ENCODE results near the gene TXNDC11. TPM values are rescaled to one million over a fixed set of nuclear protein-coding genes. Genes with fewer than 3 reads are reported as not detected.

The TXNDC11 gene
- total and polyA plus RNA-seq, 2 experiments from 2014 or later = 6.8 to 12.0 TPM

- H3K36me3 ChIP-seq (ENCODE audit: insufficient read depth) = peaks cover 15% of the 10 kb centered on the region; the same call in 1 of the 2 replicates
- H3K27me3 Mint-ChIP-seq (ENCODE audit: insufficient read depth, low read depth, poor library complexity) = peaks cover 5% of the 10 kb centered on the region
- H3K9me3 Mint-ChIP-seq = no peaks in the 10 kb centered on the region
- no peak for DNase-seq (ENCODE audit: low spot score)
- peaks cover 20% of the 10 kb centered on the region; the same call in 2 of the 3 replicates for H3K36me3 Mint-ChIP-seq (ENCODE audit: low read depth)
- peaks cover 31% of the 10 kb centered on the region for H4K20me1 ChIP-seq (replicated peaks; ENCODE audit: insufficient read depth)
- no peak overlapping the region for H3K4me3 Mint-ChIP-seq
- peaks cover 55% of the 10 kb centered on the region for H3K79me2 ChIP-seq (replicated peaks; ENCODE audit: insufficient read depth)
- H3K4me2 ChIP-seq = no peak overlapping the region
- no peaks in the 10 kb centered on the region for H3K27me3 ChIP-seq (ENCODE audit: insufficient read depth)
- H3K4me3 ChIP-seq = no peak overlapping the region
- H2AFZ ChIP-seq = no peak overlapping the region
- TF ChIP-seq POLR2AphosphoS5 (IDR thresholded peaks at IDR 0.05; ENCODE audit: low read depth) (no peak), ZNF462 (CRISPR knock-in tag; IDR thresholded peaks at IDR 0.05) (no peak), ZNF114 (CRISPR knock-in tag; IDR thresholded peaks at IDR 0.05) (no peak), EZH2 (IDR thresholded peaks at IDR 0.05; ENCODE audit: low read depth, unreplicated experiment) (no peak), REST (IDR thresholded peaks at IDR 0.05; ENCODE audit: unreplicated experiment) (no peak)
- peaks cover 9% of the 10 kb centered on the region; the same call in 1 of the 2 replicates for H3K4me1 ChIP-seq (ENCODE audit: insufficient read depth)
- peaks cover 12% of the 10 kb centered on the region for H3K4me1 Mint-ChIP-seq
- no peaks in the 10 kb centered on the region for H3K9me2 ChIP-seq (ENCODE audit: insufficient read depth)
- H3K27ac ChIP-seq (ENCODE audit: low read depth) = no peak overlapping the region
- H3F3A ChIP-seq (replicated peaks; ENCODE audit: low read depth) = peaks cover 7% of the 10 kb centered on the region; the same call in 1 of the 2 replicates
- no peak overlapping the region for H3K27ac Mint-ChIP-seq
- ATAC-seq = no peak
Observed at GRCh38 chr16:11737713-11738112, 4.9 kb downstream of the TXNDC11 start.
